C4-2B (cell line): ENCODE data around the gene ZBTB16.

Source experiments
- ZFX ChIP-seq: fragments of 450-650 bp; IDR thresholded peaks from 2 replicates; pipeline ENCODE4 v1.6.1; 2017
- TF ChIP-seq, protein P1 (sequence below): fragments of 450-650 bp; conservative IDR thresholded peaks from 2 replicates; pipeline ENCODE4 v1.5.1; 2017; ENCODE audit warnings: mild to moderate bottlenecking

DNA sequence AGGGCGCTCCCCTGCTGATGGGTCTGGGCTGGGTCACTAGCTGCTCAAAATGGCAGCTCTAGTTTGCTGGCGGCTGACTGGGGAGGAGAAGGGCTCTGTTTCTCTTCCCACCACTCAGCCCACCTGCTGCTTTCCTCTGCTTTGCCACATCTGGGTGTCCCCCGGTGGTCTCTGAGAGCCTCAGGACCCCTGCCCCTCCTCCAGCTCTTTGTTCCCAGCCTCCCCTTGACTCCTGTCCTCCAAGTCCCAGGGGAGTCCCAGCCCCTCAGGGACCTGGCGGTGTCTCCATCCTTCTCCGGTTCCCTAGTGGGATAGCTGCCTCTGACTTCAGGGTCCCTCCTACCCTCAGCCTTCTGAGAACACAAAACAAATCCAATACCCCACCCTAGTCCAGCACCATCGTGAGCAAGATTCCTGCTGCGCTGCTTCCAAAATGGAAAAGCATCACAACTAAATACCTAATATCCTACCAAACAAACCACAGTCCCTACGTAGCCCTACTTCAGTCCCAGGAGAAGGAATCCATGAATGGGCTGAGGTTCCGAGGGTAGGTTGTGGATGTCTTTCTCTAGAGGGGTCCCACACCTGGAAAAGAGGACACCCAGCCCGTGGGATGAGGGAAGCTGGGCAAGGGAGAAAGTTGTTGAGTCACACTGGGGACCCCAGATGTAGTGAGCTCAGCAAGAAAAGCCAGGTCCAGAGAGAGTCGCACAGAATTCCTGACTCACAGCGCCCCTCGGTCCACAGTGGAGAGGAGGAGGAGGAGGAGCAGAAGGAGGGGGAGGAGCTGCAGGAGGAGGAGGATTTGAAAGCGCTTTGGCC, 191.7 kb downstream of the ZBTB16 start:
- TF ChIP-seq, protein P1, sequence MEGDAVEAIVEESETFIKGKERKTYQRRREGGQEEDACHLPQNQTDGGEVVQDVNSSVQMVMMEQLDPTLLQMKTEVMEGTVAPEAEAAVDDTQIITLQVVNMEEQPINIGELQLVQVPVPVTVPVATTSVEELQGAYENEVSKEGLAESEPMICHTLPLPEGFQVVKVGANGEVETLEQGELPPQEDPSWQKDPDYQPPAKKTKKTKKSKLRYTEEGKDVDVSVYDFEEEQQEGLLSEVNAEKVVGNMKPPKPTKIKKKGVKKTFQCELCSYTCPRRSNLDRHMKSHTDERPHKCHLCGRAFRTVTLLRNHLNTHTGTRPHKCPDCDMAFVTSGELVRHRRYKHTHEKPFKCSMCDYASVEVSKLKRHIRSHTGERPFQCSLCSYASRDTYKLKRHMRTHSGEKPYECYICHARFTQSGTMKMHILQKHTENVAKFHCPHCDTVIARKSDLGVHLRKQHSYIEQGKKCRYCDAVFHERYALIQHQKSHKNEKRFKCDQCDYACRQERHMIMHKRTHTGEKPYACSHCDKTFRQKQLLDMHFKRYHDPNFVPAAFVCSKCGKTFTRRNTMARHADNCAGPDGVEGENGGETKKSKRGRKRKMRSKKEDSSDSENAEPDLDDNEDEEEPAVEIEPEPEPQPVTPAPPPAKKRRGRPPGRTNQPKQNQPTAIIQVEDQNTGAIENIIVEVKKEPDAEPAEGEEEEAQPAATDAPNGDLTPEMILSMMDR: no peak
- no peak for TF ChIP-seq ZFX
